GM21717 (cell line): Measurements from ENCODE around the gene SLC26A1.
A peak's percentile ranks its signal among the peaks of the same experiment; 100 is the strongest.
"Not testable (repeated sequence)": the region's sequence is repeated elsewhere in the genome, so short reads cannot be mapped to it uniquely, and the experiment has no call there.

Experiments
- ATAC-seq: cut with Tn5 transposase; IDR thresholded peaks from one replicate; pipeline ENCODE4 v1.9.1; 2021; ENCODE audit warnings: mild to moderate bottlenecking, moderate library complexity; ENCODE audit not compliant: unreplicated experiment

SLC26A1 gene

GRCh38 chr4:999882-1000425 lies 6.8 kb upstream of the SLC26A1 start:
- ATAC-seq: no peak

GRCh38 chr4:999240-999863 lies 6.1 kb upstream of the SLC26A1 start:
- not testable (repeated sequence) for ATAC-seq

- ATAC-seq: no peak
Observed at GRCh38 chr4:998096-998691, 5.0 kb upstream of the SLC26A1 start.

- ATAC-seq: no peak
Observed at GRCh38 chr4:997375-998071, 4.3 kb upstream of the SLC26A1 start.

- ATAC-seq: no peak
Observed at GRCh38 chr4:996997-997374, 3.8 kb upstream of the SLC26A1 start.

- no peak for ATAC-seq
Observed at GRCh38 chr4:996030-996996, 3.1 kb upstream of the SLC26A1 start.

- no peak for ATAC-seq
Observed at GRCh38 chr4:995311-996026, 2.3 kb upstream of the SLC26A1 start.

- ATAC-seq: no peak
Observed at GRCh38 chr4:992297-993110, 700 bp downstream of the SLC26A1 start.

GRCh38 chr4:991451-992296 lies 1.5 kb downstream of the SLC26A1 start:
- ATAC-seq: no peak

GRCh38 chr4:990746-991367 lies 2.3 kb downstream of the SLC26A1 start:
- ATAC-seq: no peak

- ATAC-seq: no peak
Observed at GRCh38 chr4:989722-990471, 3.3 kb downstream of the SLC26A1 start.

GRCh38 chr4:988726-989721 lies 4.2 kb downstream of the SLC26A1 start:
- ATAC-seq: no peak

- no peak for ATAC-seq
Observed at GRCh38 chr4:987624-988513, 5.3 kb downstream of the SLC26A1 start.

GRCh38 chr4:986879-987623 lies 6.2 kb downstream of the SLC26A1 start, which contains the start of gene IDUA:
Gene IDUA (plus strand): TSS chr4:987044. CDS start chr4:987085, 41 bp downstream.
- peak; percentile 55 for ATAC-seq
